B cell (primary cell): Measurements from ENCODE around the gene RAB31.

ENCODE experiments used
- EZH2 ChIP-seq: IDR thresholded peaks from 2 replicates; pipeline ENCODE4 v1.6.1; 2012; ENCODE audit warnings: borderline replicate concordance, low read depth, mild to moderate bottlenecking, moderate library complexity, low read length; ENCODE audit not compliant: insufficient read depth, poor library complexity, severe bottlenecking
- TF ChIP-seq, protein P1 (sequence below): fragments of 200-600 bp; IDR thresholded peaks from one replicate; pipeline ENCODE4 v1.8.0; 2022; ENCODE audit warnings: antibody characterized with exemption, mild to moderate bottlenecking

DNA sequence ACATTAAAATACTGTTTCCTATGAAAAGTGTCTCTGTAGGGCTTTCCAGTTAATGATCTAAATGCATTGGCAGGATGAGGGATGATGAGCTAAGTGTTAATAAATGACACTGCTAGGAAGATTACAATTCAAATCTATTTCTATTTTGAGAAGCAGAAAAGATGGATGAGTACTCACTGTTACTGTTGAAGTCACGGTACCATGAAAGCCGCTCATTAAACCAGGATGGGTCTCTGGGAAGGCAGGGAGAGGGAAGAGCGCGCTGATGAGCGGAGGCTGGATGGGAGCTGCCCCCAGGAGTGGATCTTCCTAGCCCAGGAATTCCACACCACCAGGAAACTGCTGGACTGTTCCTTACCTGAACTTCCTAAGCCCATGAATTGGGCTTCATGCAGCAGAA is 150.5 kb downstream of the RAB31 start:
- TF ChIP-seq EZH2: no peak
- TF ChIP-seq, protein P1, sequence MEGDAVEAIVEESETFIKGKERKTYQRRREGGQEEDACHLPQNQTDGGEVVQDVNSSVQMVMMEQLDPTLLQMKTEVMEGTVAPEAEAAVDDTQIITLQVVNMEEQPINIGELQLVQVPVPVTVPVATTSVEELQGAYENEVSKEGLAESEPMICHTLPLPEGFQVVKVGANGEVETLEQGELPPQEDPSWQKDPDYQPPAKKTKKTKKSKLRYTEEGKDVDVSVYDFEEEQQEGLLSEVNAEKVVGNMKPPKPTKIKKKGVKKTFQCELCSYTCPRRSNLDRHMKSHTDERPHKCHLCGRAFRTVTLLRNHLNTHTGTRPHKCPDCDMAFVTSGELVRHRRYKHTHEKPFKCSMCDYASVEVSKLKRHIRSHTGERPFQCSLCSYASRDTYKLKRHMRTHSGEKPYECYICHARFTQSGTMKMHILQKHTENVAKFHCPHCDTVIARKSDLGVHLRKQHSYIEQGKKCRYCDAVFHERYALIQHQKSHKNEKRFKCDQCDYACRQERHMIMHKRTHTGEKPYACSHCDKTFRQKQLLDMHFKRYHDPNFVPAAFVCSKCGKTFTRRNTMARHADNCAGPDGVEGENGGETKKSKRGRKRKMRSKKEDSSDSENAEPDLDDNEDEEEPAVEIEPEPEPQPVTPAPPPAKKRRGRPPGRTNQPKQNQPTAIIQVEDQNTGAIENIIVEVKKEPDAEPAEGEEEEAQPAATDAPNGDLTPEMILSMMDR: no peak
